ENCODE results near the gene CACNG3. TPM values are rescaled to one million over a fixed set of nuclear protein-coding genes. Genes with fewer than 3 reads are reported as not detected.

CACNG3 gene
- total RNA-seq, 1 experiment from 2014 or later, result not detected

DNA sequence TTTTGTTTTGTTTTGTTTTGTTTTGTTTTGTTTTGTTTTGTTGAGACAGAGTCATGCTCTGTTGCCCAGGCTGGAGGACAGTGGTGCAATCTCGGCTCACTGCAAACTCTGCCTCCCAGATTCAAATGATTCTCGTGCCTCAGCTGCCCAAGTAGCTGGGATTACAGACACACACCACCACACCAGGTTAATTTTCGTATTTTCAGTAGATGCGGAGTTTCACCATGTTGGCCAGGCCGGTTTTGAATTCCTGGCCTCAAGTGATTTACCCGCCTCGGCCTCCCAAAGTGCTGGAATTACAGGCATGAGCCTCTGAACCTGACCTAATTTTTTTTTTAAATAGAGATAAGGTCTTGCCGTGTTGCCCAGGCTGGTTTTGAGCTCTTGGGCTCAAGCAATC lies 46.5 kb downstream of the CACNG3 start:
- BruUV-seq (replicated peaks), result no TSS peak
- no peak overlapping the region for H3K9ac ChIP-seq (ENCODE audit: low read length)
- TF ChIP-seq EZH2 (IDR thresholded peaks at IDR 0.05; ENCODE audit: low read length, unreplicated experiment) (no peak), EZH2phosphoT487 (IDR thresholded peaks at IDR 0.05; ENCODE audit: borderline replicate concordance, low read length) (no peak)
- TF ChIP-seq, protein P1, sequence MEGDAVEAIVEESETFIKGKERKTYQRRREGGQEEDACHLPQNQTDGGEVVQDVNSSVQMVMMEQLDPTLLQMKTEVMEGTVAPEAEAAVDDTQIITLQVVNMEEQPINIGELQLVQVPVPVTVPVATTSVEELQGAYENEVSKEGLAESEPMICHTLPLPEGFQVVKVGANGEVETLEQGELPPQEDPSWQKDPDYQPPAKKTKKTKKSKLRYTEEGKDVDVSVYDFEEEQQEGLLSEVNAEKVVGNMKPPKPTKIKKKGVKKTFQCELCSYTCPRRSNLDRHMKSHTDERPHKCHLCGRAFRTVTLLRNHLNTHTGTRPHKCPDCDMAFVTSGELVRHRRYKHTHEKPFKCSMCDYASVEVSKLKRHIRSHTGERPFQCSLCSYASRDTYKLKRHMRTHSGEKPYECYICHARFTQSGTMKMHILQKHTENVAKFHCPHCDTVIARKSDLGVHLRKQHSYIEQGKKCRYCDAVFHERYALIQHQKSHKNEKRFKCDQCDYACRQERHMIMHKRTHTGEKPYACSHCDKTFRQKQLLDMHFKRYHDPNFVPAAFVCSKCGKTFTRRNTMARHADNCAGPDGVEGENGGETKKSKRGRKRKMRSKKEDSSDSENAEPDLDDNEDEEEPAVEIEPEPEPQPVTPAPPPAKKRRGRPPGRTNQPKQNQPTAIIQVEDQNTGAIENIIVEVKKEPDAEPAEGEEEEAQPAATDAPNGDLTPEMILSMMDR (conservative IDR thresholded peaks at IDR 0.05; ENCODE audit: low read depth, low read length), result no peak
- DNase-seq (no peak), ATAC-seq (no peak)
- no peaks in the 10 kb centered on the region for H3K9me2 ChIP-seq (replicated peaks; ENCODE audit: low read length)
- CTCF ChIA-PET, result no interaction called here
- no peaks in the 10 kb centered on the region for H3K79me2 ChIP-seq (ENCODE audit: low read length)
- no peak overlapping the region for H3K4me3 ChIP-seq (ENCODE audit: low read length)
- intact Hi-C loops (cut with micrococcal nuclease), result no loop called here
- POLR2A ChIA-PET (ENCODE audit: unreplicated experiment), result no interaction called here
- H3K36me3 ChIP-seq (ENCODE audit: low read depth, low read length), result no peaks in the 10 kb centered on the region
- no peaks in the 10 kb centered on the region for H4K20me1 ChIP-seq (ENCODE audit: low read length)
- no peak overlapping the region for H3K27ac ChIP-seq (ENCODE audit: low read length)
- H3K4me2 ChIP-seq (ENCODE audit: low read length), result no peak overlapping the region
- no peaks in the 10 kb centered on the region for H3K9me3 ChIP-seq (ENCODE audit: low read length)
- H3K27me3 ChIP-seq (ENCODE audit: low read length), result 0 out of 2 replicates have a peak, but pooled peaks cover 4% of the 10 kb centered on the region
- H3F3A ChIP-seq (ENCODE audit: low read length, unreplicated experiment), result no peaks in the 10 kb centered on the region
- H2AFZ ChIP-seq (ENCODE audit: low read length), result no peak overlapping the region
- H3K4me1 ChIP-seq (ENCODE audit: insufficient read depth, low read length), result no peaks in the 10 kb centered on the region

DNA sequence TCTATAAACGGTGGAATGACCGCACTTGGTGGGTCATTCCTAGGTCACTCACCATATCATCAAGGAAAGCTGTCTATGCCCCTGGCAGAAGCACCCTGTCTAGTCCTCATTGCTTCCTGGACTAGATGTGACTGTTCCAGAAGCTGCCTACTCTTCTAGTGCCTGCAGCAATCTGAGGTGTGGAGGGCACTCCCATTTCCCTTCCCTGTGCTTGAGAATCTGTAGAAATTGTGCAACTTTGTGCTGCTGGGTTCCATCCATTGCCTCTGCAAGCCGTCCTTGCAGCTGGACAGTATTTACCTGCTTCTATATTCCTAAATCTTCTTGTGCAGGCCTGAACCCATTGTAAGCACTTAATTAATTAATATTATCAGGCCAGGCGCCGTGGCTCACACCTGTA lies 52.1 kb downstream of the CACNG3 start:
- peaks cover 4% of the 10 kb centered on the region; the same call in 1 of the 2 replicates for H3K4me1 ChIP-seq (ENCODE audit: insufficient read depth, low read length)
- no peak overlapping the region for H3K4me2 ChIP-seq (ENCODE audit: low read length)
- H3K9me2 ChIP-seq (replicated peaks; ENCODE audit: low read length), result no peaks in the 10 kb centered on the region
- no peaks in the 10 kb centered on the region for H3K27me3 ChIP-seq (ENCODE audit: low read length)
- no peaks in the 10 kb centered on the region for H4K20me1 ChIP-seq (ENCODE audit: low read length)
- BruUV-seq (replicated peaks), result no TSS peak
- no peaks in the 10 kb centered on the region for H3K79me2 ChIP-seq (ENCODE audit: low read length)
- H2AFZ ChIP-seq (ENCODE audit: low read length), result no peak overlapping the region
- no peaks in the 10 kb centered on the region for H3K9me3 ChIP-seq (ENCODE audit: low read length)
- intact Hi-C loops (cut with micrococcal nuclease), result loop anchor here (5.0 kb wide), 1 partner anchor 194 kb away; no protein-coding TSS in a partner anchor
- ChIA-PET POLR2A (ENCODE audit: unreplicated experiment) (no interaction called here), CTCF (no interaction called here)
- TF ChIP-seq EZH2phosphoT487 (IDR thresholded peaks at IDR 0.05; ENCODE audit: borderline replicate concordance, low read length) (no peak), EZH2 (IDR thresholded peaks at IDR 0.05; ENCODE audit: low read length, unreplicated experiment) (no peak)
- TF ChIP-seq, protein P1 (conservative IDR thresholded peaks at IDR 0.05; ENCODE audit: low read depth, low read length), result no peak
- no peak overlapping the region for H3K9ac ChIP-seq (ENCODE audit: low read length)
- DNase-seq (no peak), ATAC-seq (no peak)
- no peaks in the 10 kb centered on the region for H3F3A ChIP-seq (ENCODE audit: low read length, unreplicated experiment)
- H3K36me3 ChIP-seq (ENCODE audit: low read depth, low read length), result no peaks in the 10 kb centered on the region
- no peak overlapping the region for H3K27ac ChIP-seq (ENCODE audit: low read length)
- no peak overlapping the region for H3K4me3 ChIP-seq (ENCODE audit: low read length)

DNA sequence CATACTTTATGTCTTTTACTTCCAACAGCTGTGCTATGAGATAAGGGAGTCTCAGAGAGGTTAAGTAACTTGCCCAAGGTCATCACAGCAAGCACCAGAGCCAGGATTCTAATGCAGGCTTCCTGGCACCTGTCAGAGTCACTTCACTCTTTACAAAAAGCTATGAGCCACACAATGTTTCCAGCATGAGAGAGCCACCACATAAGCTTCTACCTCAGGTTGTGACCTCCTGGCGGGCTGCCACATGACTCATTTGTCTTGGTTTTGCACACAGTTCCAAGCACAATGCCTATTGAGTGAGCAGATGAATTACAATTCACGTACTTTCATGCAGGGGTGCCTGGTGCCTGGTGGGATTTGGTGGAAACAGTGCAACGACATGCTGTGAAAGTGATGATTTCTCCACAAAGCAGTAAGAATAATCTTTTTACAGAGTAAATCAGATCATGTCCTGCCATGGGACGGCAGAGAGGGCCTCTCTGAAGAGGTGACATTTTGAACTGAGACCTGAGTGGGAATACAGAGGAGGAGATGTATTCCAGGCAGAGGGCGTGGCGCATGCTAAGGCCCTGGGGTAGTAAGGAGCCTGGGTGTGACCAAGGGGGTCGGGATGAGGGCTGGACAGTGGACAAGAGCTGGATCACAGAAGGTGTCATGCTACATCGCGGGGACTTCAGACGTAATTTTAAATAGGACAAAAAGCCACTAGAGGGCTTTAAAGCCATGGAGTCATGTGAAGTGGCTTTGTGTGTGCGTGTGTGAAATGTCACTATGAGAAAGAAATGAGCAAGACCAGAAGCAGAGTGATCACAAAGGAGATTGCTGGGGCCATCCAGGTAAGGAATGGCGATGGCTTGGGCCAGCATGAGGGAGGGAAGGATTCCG lies 53.4 kb downstream of the CACNG3 start:
- Histone ChIP-seq H3K9me3 (ENCODE audit: low read length) (no peaks in the 10 kb centered on the region), H3K27ac (ENCODE audit: low read length) (no peak overlapping the region), H3K9ac (ENCODE audit: low read length) (no peak overlapping the region), H3F3A (ENCODE audit: low read length, unreplicated experiment) (no peaks in the 10 kb centered on the region), H3K9me2 (replicated peaks; ENCODE audit: low read length) (no peaks in the 10 kb centered on the region), H3K27me3 (ENCODE audit: low read length) (peaks cover 6% of the 10 kb centered on the region; the same call in 1 of the 2 replicates), H4K20me1 (ENCODE audit: low read length) (no peaks in the 10 kb centered on the region), H2AFZ (ENCODE audit: low read length) (no peak overlapping the region), H3K4me2 (ENCODE audit: low read length) (no peak overlapping the region), H3K36me3 (ENCODE audit: low read depth, low read length) (no peaks in the 10 kb centered on the region), H3K4me1 (ENCODE audit: insufficient read depth, low read length) (peaks cover 4% of the 10 kb centered on the region; the same call in 1 of the 2 replicates), H3K79me2 (ENCODE audit: low read length) (no peaks in the 10 kb centered on the region), H3K4me3 (ENCODE audit: low read length) (no peak overlapping the region)
- TF ChIP-seq EZH2 (IDR thresholded peaks at IDR 0.05; ENCODE audit: low read length, unreplicated experiment) (no peak), EZH2phosphoT487 (IDR thresholded peaks at IDR 0.05; ENCODE audit: borderline replicate concordance, low read length) (no peak)
- TF ChIP-seq, protein P1 (conservative IDR thresholded peaks at IDR 0.05; ENCODE audit: low read depth, low read length), result no peak; the same call in 1 of the 2 replicates
- CTCF ChIA-PET, result no interaction called here
- POLR2A ChIA-PET (ENCODE audit: unreplicated experiment), result no interaction called here
- intact Hi-C loops (cut with micrococcal nuclease), result loop anchor here (5.0 kb wide), 1 partner anchor 193 kb away; no protein-coding TSS in a partner anchor
- no TSS peak for BruUV-seq (replicated peaks)
- DNase-seq (peak; percentile 77), ATAC-seq (no peak)

Data from PC-3 (cell line).